Mammary epithelial cell (primary cell): ENCODE results near the gene PIK3AP1.

ENCODE experiments used
- EZH2 ChIP-seq: IDR thresholded peaks from 2 replicates; pipeline ENCODE4 v1.6.1; 2012; ENCODE audit warnings: low read length, inconsistent platforms, borderline replicate concordance
- TF ChIP-seq, protein P1 (sequence below), 2 donors: IDR thresholded peaks in 1 of 2; conservative IDR thresholded peaks in 1 of 2; 2 replicates each; pipeline ENCODE4 v1.5.1; 2011 to 2012; ENCODE audit warnings: inconsistent platforms in 2 of 2, low read length in 2 of 2, mild to moderate bottlenecking in 2 of 2, control low read depth in 1 of 2, low read depth in 1 of 2; ENCODE audit not compliant: insufficient read depth in 1 of 2; ENCODE audit errors: extremely low read depth in 1 of 2

DNA sequence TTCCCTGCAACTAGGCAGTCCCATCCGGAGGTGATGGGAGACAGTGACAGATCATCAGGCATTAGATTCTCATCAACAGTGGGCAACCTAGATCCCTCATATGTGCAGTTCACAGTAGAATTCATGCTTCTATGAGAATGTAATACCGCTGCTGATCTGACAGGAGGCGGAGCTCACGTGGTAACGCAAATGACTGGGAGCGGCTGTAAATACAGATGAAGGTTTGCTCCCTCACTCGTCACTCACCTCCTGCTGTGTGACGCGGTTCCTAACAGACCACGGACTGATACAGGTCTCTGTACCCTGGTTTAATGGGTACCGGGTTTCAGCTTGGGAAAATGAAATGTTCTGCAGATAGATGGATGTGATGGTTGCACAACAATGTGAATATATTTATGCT, 47.8 kb upstream of the PIK3AP1 start:
- TF ChIP-seq, protein P1, sequence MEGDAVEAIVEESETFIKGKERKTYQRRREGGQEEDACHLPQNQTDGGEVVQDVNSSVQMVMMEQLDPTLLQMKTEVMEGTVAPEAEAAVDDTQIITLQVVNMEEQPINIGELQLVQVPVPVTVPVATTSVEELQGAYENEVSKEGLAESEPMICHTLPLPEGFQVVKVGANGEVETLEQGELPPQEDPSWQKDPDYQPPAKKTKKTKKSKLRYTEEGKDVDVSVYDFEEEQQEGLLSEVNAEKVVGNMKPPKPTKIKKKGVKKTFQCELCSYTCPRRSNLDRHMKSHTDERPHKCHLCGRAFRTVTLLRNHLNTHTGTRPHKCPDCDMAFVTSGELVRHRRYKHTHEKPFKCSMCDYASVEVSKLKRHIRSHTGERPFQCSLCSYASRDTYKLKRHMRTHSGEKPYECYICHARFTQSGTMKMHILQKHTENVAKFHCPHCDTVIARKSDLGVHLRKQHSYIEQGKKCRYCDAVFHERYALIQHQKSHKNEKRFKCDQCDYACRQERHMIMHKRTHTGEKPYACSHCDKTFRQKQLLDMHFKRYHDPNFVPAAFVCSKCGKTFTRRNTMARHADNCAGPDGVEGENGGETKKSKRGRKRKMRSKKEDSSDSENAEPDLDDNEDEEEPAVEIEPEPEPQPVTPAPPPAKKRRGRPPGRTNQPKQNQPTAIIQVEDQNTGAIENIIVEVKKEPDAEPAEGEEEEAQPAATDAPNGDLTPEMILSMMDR (conservative IDR thresholded peaks at IDR 0.05 in 1 of 2, IDR thresholded peaks at IDR 0.05 in 1 of 2; ENCODE audit: extremely low read depth in 1 of 2, insufficient read depth in 1 of 2, low read depth in 1 of 2, low read length in 2 of 2), result no peak
- no peak for TF ChIP-seq EZH2
